ENCODE results near the gene GOLGA8R.
"Not testable (repeated sequence)": the region's sequence is repeated elsewhere in the genome, so short reads cannot be mapped to it uniquely, and the experiment has no call there.

GRCh38 chr15:30392766-30393663 is 21.0 kb downstream of the GOLGA8R start, which contains the start of gene CHRFAM7A:
- TF ChIP-seq CTCF (IDR thresholded peaks at IDR 0.05); POLR2AphosphoS5 (IDR thresholded peaks at IDR 0.05; ENCODE audit: insufficient read depth in 1 of 2, low read depth in 1 of 2); POLR2A (IDR thresholded peaks at IDR 0.05): not testable (repeated sequence)
